A172 (cell line): ENCODE measurements around the gene TCERG1L. TPM values are rescaled to one million over a fixed set of nuclear protein-coding genes. Genes with fewer than 3 reads are reported as not detected.

Experiments used
- DNase-seq: peaks from one replicate; pipeline ENCODE4 v3.0.0-alpha.2; 2015; ENCODE audit warnings: low spot score
- total RNA-seq: library from RNA; depleted of rRNA; stranded (reverse); fragments of >200 nt; shearing (Covaris generic); gene quantifications from 2 replicates; pipeline ENCODE4 v1.2.3, GENCODE V29; 2014

TCERG1L gene
- total RNA-seq, 1 experiment from 2014 or later: not detected

DNA sequence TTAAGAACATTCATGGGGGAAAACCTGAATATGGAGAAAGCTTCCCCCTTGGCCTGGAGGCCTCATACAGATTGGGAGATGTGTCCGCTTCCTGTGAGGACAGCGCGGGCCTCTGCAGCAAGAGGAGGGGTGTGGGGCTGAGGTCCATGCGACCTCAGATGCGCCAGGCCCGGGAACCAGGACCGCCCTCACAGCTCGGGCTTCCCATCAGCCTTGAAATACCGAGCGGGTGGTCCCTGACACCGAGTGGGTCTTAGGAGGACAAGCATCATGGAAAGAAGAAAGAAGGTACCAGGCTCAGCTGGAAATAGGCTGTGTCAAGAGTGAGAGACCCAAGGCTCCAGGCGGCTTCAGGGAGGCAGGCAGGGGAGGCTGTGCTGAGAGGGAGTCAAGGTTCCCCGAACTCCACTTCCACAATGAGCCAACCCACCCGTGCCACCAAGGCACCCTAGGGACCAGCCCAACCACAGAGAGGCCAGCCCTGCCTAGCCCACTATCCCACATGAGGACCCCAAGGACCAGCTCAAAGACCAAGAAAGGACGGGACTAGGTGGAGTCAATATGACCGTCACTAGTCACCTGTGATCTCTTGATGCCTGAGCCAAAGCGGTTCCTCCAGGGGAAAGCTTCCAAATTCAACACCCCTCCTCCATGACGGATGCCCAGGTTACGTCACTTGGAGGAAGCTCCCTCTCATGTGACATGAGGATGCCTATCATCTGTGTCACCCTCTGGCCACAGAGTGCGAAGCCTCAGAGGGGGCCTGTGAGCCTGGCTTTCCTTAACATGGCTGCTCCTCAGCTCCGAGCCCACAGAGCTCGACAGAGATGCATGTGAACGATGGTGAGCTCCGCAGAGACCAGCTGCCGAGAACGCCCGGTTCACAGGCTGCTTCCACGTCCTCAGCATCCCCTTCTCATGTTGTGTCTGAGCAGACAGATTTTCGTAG is 103.7 kb downstream of the TCERG1L start:
- DNase-seq: no peak

DNA sequence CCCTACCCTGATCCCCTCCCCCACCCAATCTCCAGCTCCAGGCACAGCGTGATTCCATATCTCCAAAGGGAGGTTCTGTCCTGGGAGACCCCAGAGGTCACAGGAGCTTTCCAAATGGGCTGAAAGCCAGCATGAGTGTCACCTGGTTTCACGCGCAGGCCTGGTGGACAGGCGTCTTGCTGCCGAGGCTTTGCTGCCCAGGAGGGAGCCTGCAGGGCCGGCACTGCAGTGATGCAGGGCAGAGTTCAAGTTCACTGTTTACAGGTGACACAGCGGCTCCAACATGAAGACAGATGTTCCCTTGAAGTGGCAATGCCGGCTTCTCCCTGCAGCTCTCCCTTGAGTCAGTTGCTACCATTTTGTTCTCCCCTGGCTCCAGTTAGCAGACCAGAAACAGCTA is 104.3 kb downstream of the TCERG1L start:
- no peak for DNase-seq

DNA sequence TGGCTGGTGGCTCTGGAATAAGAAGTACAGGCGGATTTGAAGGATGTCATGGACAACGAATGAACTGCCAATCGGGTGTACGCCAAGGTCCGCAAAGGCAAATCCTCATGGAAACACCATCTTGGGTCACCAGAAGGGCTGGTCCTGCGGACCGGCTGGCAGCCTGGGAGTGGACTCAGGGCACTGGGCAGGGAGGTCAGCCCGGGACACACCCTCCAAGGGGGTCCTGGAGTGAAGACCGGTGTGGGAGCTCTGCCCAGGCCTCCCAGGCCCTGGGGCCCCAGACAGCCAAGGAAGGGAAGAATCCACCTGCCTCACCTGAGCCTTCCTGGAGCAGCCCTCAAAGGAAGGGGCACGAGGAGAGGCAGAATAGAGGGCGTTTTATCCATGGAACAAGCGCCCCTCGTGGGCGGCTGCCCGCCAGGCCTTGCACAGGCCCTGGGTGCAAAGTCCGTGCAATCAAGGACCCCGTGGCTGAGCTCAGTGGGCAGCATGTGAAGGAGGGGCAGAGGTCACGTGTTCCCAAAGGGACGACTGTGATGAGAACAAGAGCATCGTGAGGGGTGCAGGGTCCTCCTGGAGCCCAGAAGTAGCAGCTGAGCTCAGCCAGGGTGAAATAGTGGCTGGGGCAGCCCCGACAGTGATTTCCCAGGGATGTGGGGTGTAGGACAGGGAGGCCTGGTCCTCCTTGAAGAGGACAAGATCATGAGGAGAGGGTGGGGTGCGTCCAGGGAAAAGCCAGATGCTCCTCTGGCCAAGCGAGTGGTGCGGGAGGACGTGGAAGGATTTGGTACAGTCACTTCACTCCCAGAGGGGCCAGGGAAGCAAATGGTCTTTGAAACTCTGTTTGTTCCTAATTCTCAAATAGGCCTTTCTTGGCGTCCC is 105.2 kb downstream of the TCERG1L start:
- DNase-seq: no peak

DNA sequence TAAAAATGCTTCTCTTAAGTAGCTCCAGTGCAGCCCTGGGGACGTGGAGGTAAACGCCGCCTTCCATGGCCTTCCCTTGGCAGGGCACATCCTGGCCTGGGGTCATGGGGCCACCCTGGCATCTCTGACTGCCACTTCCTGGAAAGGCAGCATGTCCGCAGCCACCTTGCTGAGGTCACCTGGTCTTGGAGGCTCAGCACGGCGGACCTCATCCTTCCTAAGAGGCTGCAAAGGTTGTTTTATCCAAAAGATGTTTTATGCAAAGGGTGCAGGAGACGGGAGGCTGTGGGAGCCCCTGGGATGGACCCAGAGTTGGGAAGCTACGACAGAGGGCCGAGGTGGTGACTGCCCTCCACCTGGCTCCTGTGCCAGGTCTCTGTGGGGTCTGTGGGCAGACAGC is 106.0 kb downstream of the TCERG1L start:
- DNase-seq: no peak

DNA sequence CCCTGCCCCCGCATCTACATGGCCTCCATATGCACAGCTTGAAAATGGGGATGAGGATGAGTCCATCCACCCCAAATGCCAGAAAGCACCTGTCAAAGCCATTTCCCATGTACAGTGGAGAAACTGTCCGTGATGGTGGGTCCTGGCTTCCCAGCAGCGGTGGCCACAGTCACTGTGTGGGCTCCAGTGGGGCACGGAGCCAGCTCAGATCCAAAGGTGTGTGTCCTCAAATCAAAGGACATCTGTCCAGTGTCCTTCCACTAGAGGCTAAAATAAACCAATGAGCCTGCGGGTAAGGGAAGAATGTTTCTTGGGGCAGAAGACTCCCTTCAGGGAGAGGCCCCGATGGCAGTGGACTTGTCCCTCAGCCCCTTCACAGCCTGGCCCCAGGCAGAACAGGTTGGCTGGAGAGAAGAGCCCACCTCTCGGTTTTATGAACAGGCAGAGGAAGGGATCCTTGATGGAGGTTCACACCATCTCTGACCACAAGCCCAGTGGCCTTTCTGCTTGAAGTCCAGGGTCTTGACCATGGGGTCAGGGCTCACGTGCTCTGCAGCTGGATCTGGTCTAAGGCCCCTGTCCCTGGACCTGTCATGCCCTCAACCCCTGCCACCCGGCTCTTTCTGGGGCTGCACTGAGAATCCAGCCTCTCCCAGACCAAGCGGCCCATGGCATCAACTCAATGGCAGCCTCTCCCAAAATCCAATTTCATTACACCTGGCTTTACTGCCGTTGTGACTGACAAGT is 106.9 kb downstream of the TCERG1L start:
- DNase-seq: no peak

DNA sequence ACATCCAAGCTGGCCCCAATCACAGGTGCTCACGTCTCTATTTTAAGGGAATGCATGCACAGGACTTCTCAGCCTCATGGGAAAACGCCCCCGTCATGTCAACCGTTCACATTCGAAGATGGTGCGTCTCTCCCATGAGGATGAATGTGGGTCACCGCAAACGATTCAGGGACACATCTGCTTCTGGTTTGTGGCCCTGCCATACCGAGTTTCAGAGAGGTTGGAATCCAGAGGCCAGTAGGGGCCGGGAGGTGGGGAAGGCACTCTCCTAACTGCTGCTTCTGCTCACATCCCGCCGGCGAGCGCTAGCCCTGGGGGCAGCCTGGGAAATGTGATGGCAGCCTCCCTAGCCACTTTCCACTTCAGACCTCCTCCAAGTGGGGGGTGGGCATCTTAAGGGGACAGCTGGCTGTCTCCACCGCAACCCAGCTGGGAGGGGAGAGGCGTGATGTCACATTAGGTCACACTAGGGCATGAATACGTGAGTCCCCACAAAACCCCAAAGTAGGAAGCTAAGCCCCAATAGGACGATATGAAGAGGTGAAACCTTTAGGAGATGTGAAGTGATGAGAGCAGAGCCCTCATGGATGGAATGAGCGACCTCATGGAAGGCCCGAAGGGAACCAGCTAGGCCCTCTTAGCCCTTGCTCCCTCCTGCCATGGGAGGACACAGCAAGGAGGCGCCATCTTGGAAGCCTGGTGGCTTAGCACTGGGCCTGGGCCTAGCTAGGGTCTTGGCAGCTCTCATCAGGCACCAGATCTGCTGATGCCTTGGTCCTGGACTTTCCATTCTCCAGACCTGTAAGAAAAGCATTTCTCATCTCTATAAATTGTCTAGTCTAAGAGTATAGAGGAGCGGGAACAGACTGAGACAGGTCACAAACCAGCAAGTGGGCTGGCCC is 107.8 kb downstream of the TCERG1L start:
- DNase-seq: no peak

DNA sequence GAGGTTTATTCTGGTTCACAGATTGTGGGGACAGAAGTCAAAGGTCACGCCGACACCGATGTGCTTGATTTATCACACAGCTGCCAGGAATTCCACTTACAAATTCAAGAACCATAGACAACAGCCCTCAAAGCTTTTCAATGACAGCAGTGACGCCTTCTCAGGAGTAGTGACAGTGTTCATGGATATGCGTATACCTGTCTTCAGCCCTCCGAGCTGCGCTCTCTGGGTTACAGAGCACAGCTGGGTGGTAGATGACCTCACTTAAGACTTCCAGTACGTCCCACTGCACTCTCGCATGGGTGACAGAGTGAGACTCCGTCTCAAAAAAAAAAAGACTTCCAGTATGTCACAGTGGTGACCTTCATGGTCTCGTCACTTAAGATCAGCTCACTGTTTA is 108.5 kb downstream of the TCERG1L start:
- DNase-seq: no peak

DNA sequence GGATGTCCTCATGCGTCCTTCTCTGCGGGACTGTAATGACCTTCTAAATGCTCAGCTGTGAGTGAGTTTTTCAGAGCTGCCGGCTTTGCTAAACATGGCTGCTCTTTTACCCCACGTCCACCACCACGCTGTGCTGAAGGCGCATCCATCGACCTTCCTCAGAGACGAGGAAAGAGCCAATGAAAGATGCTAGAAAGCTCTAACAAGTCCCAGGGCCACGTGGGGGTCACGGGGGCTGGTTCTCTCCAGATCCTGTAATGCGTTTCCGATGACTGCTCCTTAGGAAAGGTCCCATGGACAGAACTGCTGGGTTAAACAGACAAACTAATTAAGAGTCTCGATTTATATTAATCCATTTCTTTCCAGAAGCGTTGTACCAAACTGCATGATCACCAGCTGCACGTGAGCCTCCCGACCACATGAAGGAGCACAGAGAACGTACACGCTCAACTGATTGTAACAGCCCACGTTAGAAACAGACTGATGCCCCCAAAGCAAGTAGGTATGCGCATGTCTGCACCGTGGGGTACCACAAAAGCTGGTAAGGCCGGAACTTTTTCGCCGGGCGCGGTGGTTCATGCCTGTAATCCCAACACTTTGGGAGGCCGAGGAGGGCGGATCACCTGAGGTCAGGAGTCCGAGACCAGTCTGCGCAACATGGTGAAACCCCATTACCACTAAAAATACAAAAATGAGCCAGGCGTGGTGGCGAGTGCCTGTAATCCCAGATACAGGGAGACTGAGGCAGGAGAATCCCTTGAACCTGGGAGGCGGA is 109.6 kb downstream of the TCERG1L start:
- no peak for DNase-seq

DNA sequence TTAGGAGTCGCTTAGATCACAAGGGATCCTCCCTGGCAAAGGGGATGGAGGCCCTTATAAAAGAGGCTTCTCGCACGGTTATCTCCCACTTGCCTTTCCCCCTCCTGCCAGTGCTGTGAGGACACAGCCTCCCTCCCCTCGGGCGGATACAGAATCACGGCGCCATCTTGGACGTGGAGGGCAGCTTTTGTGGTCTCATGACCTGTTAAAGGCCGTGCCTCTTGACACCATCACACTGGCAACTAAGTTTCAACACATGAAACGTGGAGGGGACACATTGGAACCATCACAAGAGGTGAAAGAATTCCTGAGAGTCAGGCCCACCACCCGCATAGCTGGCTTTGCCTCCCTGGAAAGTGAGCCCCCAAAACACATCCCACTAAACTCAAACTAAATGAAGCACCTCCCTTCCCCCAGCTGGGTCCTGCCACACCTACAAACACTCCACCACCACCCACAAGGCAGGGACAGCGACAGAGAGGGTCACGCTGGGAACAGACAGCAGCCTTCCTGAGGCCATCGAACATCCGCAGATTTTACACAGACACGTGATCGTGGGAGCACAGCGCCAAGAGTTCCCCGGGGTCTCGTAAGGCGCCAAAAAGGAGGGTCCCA is 110.6 kb downstream of the TCERG1L start:
- DNase-seq: no peak

DNA sequence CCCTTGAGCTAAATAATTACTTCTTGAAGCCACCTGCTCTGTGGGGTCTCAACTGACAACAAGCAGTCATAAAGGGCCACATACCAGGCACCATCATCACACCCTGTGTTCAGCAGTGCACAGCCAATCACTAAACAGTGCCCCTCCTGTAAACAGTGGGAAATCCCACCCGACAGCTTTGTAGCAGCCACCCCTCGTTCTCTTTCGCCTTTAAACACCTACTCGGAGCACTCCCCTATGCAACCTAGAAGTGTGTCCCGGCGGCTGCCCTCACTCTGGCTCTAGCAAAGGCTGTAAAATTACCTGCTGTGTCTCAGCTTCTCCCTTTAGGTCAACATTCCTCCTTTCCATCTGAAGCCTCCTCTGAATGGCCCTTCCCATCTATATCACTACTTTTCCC is 111.9 kb downstream of the TCERG1L start:
- no peak for DNase-seq

DNA sequence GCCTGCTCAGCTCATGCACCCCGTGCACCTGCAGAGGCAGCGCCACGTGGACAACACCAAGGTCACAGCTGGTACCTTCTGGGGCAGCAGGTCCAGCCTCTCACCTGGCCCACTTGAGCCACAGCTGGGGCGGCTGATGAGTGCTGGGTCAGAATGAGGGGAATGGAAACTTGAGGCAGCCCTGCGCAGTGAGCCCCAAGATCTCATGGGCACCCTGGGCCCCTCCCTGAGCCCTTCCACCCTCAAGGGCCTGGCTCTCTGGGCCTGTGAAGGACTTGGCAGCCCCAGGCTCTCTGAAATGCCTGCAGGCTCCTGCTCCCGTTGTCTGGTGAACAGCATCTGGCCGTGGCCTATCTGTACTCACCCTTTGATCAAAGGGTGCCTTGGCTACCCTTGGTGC is 112.7 kb downstream of the TCERG1L start:
- DNase-seq: no peak

DNA sequence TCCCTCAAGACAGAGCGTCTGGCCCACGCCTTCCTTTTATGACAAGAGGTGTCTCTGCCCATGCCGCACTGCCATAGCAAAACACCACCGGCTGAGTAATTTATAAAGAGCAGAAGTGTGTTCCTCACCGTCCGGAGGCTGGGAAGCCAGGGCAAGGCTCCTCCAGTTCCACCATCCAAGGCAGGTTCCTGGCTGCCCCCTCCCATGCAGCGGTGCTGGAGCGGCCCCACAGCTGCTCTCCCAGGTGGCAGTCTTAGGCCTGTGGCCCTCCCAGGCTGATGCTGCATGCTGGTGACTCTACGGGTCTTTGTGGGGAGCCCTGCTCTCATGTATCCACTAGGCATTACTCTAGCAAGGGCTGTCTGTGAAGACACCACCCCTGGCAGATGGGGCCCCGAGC is 113.1 kb downstream of the TCERG1L start:
- DNase-seq: no peak

DNA sequence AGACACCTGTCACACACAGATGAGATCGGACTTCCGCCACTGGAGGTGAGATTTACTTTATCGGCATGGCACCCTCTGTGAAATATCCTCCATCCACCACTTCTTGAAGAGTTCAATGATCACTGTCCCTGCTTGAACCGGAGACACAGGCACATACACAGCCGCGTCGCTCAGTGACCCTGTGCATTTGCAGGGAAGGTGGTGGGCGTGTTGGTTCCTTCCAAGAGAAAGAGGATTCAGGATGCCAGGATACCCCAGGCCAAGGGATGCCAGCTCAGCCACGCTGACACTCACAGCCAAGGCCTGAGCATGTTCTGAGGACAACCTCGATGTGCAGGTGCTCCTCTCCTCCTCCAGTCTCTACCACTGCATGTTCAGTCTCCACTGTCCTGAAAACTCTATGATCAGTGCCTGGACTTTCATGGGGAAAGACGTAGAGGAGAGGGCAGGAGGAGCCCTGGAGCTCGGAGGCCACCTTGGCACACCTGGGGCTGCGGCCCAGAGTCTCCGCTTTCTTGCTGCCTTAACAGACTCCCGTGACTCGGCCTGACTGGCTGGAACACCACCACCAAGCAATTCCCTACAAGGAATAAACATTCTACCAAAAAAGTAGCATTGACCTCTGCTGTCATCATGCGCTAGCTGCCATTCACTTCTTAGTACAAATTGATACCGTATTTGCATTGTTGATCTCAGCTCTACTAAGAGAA is 115.2 kb downstream of the TCERG1L start:
- DNase-seq: no peak

DNA sequence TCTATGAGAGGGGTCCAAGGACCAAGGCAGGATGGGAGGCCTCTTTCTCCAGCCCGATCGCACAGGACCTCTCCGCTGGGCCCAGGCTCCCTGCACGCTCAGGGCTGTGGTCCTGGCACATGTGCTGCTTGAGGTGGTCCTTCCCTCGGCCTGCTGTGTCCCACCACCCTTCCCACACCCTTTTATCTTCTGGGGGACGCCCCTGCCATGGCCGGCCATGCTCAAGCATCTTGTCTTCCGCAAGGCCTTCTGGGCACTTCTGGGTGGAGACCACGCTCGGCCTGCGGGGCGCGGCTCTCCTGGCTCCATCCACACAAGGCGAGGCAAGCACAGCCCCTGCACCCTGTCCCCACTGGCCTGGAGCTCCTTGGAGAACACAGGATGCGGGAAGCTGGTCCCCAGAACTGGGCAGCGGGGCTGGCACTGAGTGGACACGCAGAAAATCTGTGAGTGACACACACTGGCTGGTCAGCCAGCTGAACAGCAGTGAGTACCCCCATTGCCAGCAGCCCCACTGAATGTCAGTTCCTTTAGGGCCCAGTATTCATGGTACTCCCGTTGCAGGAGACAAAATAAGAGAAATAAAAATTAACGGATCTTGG is 115.9 kb downstream of the TCERG1L start:
- DNase-seq: no peak

DNA sequence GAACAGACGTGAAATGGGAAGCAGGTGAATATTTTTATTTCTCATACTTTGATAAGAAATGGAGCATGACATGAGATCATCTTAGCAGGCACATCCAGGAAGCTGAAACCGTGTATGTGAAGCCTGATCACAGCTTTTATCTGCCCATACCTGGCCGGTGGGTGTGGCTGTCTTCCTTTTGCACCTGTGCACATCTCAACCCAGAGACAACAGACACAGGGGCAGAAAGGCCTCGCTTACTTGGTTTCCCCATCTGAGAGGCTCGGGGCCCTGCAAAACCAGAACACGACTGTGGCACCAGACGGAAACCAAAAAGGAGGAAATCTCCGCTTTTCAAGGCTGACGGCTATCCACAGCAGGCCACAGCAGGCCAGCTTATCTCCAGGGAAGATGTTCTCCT is 116.4 kb downstream of the TCERG1L start:
- DNase-seq: no peak

DNA sequence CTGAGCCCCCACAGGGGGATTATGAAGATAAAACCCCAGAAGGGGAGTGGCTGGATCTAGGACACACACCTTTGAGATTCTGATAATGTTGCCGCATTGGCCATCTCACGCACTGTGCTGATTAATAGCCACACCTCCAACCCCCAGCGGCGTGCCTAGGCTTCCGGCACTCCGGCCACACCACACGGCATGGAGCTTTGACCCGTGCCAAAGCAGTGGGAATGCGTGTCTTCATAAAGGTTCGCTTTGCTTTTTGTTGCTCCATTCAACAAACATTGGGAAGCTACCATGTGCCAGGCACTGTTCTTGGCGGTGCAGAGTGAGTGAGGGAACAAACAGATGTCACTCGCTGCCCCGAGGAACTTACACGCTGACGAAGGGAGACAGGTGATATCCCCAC is 117.6 kb downstream of the TCERG1L start:
- DNase-seq: no peak

DNA sequence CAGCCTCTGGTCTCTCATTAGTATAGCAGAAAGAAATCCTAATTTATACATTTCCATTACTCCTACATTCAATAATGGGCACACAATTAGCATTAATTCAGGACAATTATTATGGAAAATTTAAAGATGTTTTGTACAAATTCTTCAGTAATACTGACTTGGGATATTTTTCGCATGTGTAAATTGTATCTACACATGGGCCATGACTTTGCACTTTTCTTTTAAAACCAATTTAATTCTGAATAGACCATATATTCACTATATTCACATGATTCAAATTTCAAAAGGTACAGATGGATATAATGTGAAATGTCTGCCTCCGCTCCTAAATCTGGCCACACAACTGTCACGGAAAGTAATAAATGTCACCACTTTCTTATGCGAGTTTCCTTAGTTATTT is 123.0 kb downstream of the TCERG1L start:
- DNase-seq: no peak

DNA sequence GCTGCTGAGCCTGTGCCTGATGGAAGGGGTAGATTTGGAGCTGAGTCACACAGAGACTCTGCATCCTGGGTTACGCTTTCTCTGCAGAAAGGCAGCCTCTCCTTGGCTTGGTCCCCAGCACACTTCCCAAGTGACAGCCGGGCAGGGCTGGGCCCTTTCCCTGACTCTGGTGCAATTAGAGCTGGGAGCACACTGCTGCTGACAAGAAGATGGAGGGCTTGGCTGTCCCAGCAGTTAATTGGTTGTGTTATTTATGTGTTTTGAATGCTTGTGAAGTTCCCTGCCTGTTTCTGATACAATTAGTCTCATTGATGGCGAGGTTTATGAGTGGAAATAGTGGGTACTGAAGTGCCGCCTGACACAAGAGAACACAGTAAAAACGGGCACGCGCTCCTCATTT is 123.6 kb downstream of the TCERG1L start:
- no peak for DNase-seq

DNA sequence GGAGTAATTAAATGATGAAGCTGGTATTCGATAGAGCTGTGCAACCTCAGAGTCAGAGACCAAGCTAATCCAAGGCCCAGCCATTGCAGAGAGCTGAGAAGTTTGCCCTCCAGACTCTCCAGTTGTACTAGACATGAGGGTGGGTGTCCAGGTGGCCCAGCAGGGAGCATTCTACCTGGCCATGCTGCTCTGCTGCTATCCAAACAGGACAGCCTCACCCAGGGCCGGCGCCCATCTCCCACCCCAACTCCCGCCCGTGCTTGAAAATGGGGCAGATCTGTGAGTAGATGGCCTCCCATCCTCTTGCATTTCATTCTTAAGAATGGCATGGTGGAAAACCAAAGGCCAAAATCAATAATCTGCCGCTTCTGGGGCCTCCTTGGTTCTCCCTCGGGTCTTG is 124.2 kb downstream of the TCERG1L start:
- DNase-seq: no peak
